ENCODE data around the gene KPTN. TPM values are rescaled to one million over a fixed set of nuclear protein-coding genes. Genes with fewer than 3 reads are reported as not detected.

KPTN gene
- total and polyA plus RNA-seq, 2 experiments from 2014 or later: 3.1 to 9.6 TPM

DNA sequence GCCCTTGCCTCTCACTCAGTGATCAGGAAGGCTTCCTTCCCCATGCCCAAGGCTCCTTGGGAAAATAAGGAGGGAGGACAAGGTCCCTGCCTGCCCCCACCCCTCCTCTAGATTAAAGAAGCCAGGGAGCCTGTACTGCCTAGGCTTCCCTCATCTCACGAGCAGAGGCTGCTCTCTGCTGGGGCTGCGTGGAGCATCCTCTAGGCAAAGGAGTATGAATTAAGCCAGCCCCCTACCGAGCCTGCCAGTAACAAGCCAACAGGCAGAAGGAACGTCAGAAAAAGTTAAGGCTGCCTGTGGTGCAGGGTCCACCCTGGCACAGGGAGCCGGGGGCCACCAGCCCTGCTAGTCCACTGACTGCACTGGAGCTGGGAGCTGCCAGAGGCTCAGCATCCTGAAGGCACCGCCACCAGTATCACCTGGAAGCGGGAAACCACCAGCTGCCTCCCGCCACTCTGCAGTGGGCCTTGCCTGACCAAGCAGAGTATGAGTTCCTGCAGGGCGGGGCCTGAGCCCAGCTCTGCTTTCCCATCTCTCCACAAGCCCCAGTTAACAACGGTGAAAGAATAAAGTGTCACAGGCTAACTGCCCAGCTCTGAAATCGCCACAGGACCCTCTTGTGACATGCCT, 24.0 kb upstream of the KPTN start:
- no peak overlapping the region for H3K4me2 ChIP-seq (ENCODE audit: unreplicated experiment)
- H3K79me2 ChIP-seq (ENCODE audit: insufficient read depth): peaks cover 100% of the 10 kb centered on the region
- peaks cover 25% of the 10 kb centered on the region for H3F3A ChIP-seq (ENCODE audit: insufficient read depth)
- TF ChIP-seq EZH2phosphoT487 (IDR thresholded peaks at IDR 0.05; ENCODE audit: insufficient read depth, low read depth) (no peak), EZH2 (IDR thresholded peaks at IDR 0.05; ENCODE audit: insufficient read depth, poor library complexity, severe bottlenecking) (no peak)
- H3K9ac ChIP-seq: no peak overlapping the region
- no peak overlapping the region for H2AFZ ChIP-seq
- no peaks in the 10 kb centered on the region for H4K20me1 ChIP-seq (ENCODE audit: insufficient read depth)
- no peak for DNase-seq
- H3K36me3 ChIP-seq (ENCODE audit: low read depth): peaks cover 9% of the 10 kb centered on the region; the same call in 1 of the 2 replicates
- peaks cover 27% of the 10 kb centered on the region for H3K4me1 ChIP-seq (ENCODE audit: insufficient read depth)
- H3K9me3 ChIP-seq (ENCODE audit: low read depth): no peaks in the 10 kb centered on the region
- H3K27ac ChIP-seq: no peak overlapping the region
- no peaks in the 10 kb centered on the region for H3K27me3 ChIP-seq (replicated peaks; ENCODE audit: insufficient read depth)
- H3K9me2 ChIP-seq (ENCODE audit: insufficient read depth): no peaks in the 10 kb centered on the region
- in situ Hi-C loops (cut with MboI): no loop called here
- WGBS, 2 experiments (ENCODE audit: low coverage in 1 of 2, low lambda C conversion rate in 2 of 2, missing lambda C conversion rate in 2 of 2): 74% methylated on average over 10 to 11 of the region's 11 CpGs
- H3K4me3 ChIP-seq: no peak overlapping the region

DNA sequence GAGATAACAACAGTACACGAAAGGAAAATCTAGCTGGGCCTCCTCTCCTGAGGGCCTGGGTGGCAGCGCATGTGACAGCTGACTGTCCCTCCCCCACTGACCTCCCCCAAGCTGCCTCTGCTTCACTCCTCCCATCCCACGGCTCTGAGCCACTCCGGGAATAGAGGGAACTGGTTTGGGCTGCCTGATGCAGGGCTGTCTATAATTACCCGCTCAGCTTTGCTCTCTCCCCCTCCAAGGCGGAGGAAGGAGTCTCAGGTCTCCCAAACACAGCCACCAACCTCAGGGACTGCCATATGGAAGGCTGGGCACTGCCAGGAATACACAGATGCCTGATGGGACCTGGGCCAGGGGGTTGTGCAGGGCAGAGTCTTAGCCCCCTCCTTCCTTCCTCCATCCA, 23.0 kb upstream of the KPTN start:
- Histone ChIP-seq H3K4me1 (ENCODE audit: insufficient read depth) (peaks cover 23% of the 10 kb centered on the region), H3K9me2 (ENCODE audit: insufficient read depth) (no peaks in the 10 kb centered on the region), H2AFZ (no peak overlapping the region), H3K4me3 (no peak overlapping the region), H3K27ac (no peak overlapping the region), H4K20me1 (ENCODE audit: insufficient read depth) (no peaks in the 10 kb centered on the region), H3K79me2 (ENCODE audit: insufficient read depth) (peaks cover 95% of the 10 kb centered on the region), H3K4me2 (ENCODE audit: unreplicated experiment) (no peak overlapping the region), H3K9ac (no peak overlapping the region), H3K27me3 (replicated peaks; ENCODE audit: insufficient read depth) (no peaks in the 10 kb centered on the region), H3K36me3 (ENCODE audit: low read depth) (peaks cover 12% of the 10 kb centered on the region; the same call in 1 of the 2 replicates), H3K9me3 (ENCODE audit: low read depth) (no peaks in the 10 kb centered on the region), H3F3A (ENCODE audit: insufficient read depth) (peaks cover 30% of the 10 kb centered on the region)
- in situ Hi-C loops (cut with MboI): no loop called here
- 46 to 47% methylated on average over 6 of the region's 6 CpGs for WGBS, 2 experiments (ENCODE audit: low coverage in 1 of 2, low lambda C conversion rate in 2 of 2, missing lambda C conversion rate in 2 of 2)
- DNase-seq: no peak
- TF ChIP-seq EZH2phosphoT487 (IDR thresholded peaks at IDR 0.05; ENCODE audit: insufficient read depth, low read depth): no peak
- TF ChIP-seq EZH2 (IDR thresholded peaks at IDR 0.05; ENCODE audit: insufficient read depth, poor library complexity, severe bottlenecking): no peak

DNA sequence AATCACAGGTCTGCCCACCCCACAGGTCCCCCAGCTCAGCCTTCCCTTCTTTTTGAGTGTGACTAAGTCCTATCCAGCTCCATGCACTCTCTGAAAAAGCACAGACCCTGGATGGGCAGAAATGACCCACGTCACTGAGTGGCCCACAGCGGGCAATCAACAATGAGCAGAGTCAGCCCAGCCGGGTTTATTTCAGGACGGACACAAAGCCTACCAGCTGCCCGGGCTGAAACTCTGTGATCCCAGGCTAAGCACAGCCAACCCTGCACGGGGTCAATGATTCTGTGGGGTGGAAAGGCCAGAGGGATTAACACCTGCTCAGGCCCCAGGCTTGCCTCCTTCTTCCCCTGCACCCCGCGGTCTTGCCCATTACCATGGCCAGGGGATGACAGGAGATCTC, 22.4 kb upstream of the KPTN start:
- Histone ChIP-seq H3K4me2 (ENCODE audit: unreplicated experiment) (no peak overlapping the region), H3K9ac (no peak overlapping the region), H3K4me3 (no peak overlapping the region), H3K36me3 (ENCODE audit: low read depth) (peaks cover 12% of the 10 kb centered on the region; the same call in 1 of the 2 replicates), H4K20me1 (ENCODE audit: insufficient read depth) (no peaks in the 10 kb centered on the region), H3K27ac (no peak overlapping the region), H3K27me3 (replicated peaks; ENCODE audit: insufficient read depth) (no peaks in the 10 kb centered on the region), H3K9me3 (ENCODE audit: low read depth) (no peaks in the 10 kb centered on the region), H3K4me1 (ENCODE audit: insufficient read depth) (peaks cover 23% of the 10 kb centered on the region), H2AFZ (no peak overlapping the region), H3F3A (ENCODE audit: insufficient read depth) (peaks cover 30% of the 10 kb centered on the region), H3K79me2 (ENCODE audit: insufficient read depth) (peaks cover 90% of the 10 kb centered on the region), H3K9me2 (ENCODE audit: insufficient read depth) (no peaks in the 10 kb centered on the region)
- WGBS, 2 experiments (ENCODE audit: low coverage in 1 of 2, low lambda C conversion rate in 2 of 2, missing lambda C conversion rate in 2 of 2): 86% methylated on average over 8 of the region's 8 CpGs
- in situ Hi-C loops (cut with MboI): no loop called here
- DNase-seq: no peak
- TF ChIP-seq EZH2phosphoT487 (IDR thresholded peaks at IDR 0.05; ENCODE audit: insufficient read depth, low read depth) (no peak), EZH2 (IDR thresholded peaks at IDR 0.05; ENCODE audit: insufficient read depth, poor library complexity, severe bottlenecking) (no peak)

GRCh38 chr19:47505506-47505905, 21.5 kb upstream of the KPTN start:
- H3K4me3 ChIP-seq: no peak overlapping the region
- no peak for DNase-seq
- no peaks in the 10 kb centered on the region for H4K20me1 ChIP-seq (ENCODE audit: insufficient read depth)
- H3K4me2 ChIP-seq (ENCODE audit: unreplicated experiment): no peak overlapping the region
- H3K36me3 ChIP-seq (ENCODE audit: low read depth): peaks cover 13% of the 10 kb centered on the region; the same call in 1 of the 2 replicates
- peaks cover 35% of the 10 kb centered on the region for H3F3A ChIP-seq (ENCODE audit: insufficient read depth)
- no peak overlapping the region for H3K27ac ChIP-seq
- no peaks in the 10 kb centered on the region for H3K27me3 ChIP-seq (replicated peaks; ENCODE audit: insufficient read depth)
- H3K9ac ChIP-seq: no peak overlapping the region
- H3K4me1 ChIP-seq (ENCODE audit: insufficient read depth): peaks cover 22% of the 10 kb centered on the region
- 89 to 91% methylated on average over 6 of the region's 6 CpGs for WGBS, 2 experiments (ENCODE audit: low coverage in 1 of 2, low lambda C conversion rate in 2 of 2, missing lambda C conversion rate in 2 of 2)
- TF ChIP-seq EZH2 (IDR thresholded peaks at IDR 0.05; ENCODE audit: insufficient read depth, poor library complexity, severe bottlenecking) (no peak), EZH2phosphoT487 (IDR thresholded peaks at IDR 0.05; ENCODE audit: insufficient read depth, low read depth) (no peak)
- H2AFZ ChIP-seq: no peak overlapping the region
- H3K79me2 ChIP-seq (ENCODE audit: insufficient read depth): peaks cover 86% of the 10 kb centered on the region
- in situ Hi-C loops (cut with MboI): no loop called here
- H3K9me2 ChIP-seq (ENCODE audit: insufficient read depth): no peaks in the 10 kb centered on the region
- H3K9me3 ChIP-seq (ENCODE audit: low read depth): no peaks in the 10 kb centered on the region
